Activated CD4-positive, alpha-beta T cell treated with anti-CD3 and anti-CD28 coated beads for 48 hours (primary cell): ENCODE data around the gene LOXL4.

ENCODE experiments used
- DNase-seq: peaks from one replicate; pipeline ENCODE4 v3.0.0-alpha.2; 2020

Gene LOXL4

DNA sequence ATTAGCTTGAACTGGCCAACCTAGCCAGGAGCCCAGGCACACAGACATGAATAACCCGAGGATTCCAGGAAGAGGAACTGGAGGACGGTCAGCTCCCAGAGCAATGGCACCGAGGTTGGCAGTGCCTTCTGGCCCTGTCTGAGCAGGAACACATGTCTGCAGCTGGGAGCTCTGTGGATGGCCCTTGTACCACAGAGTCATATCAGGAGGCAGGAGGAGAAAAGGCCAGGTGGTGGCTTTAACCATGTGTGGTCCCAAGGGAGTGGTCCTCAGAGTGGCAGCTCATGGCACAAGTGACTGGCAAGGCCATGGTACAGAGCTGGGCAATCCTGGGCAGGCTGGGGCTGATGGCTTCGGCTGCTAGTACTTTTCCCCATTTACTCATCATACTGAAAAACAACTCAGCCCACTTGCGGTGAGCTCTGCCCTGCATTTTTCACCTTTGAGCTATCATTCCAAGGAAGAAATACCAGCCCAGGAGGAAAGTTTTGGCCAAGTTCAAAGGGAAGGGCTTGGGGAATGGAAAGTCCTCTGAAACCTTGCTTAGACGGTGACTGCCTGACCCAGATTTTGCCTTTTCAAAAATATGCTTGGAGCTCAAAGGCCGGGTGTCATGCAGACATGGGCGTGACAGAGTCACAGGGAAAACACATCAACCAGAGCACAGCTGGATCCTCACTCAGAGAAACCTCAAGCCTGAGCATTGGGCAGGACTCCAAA lies 25.7 kb upstream of the LOXL4 start:
- DNase-seq: no peak

GRCh38 chr10:98292971-98293370 lies 25.0 kb upstream of the LOXL4 start:
- DNase-seq: no peak

- DNase-seq: no peak
Observed at GRCh38 chr10:98289802-98290209, 21.8 kb upstream of the LOXL4 start.

DNA sequence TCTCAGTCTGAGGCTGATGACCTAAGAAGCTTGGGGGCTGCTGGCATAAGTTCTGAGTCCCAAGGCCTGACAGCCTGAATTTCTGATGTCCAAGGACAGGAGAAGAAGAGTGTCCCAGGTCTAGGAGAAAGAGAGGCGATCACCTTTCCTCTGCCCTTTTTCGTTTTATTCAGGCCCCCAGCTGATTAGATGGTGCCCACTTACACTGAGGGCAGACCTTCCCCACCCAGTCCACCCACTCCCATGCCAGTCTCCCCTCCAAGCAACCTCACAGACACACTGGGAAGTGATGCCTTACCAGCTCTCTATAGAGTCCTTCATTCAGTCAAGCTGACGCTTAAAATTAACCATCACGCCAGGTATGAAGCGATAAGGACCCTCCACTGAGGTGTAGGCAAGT lies 19.3 kb upstream of the LOXL4 start:
- DNase-seq: no peak

GRCh38 chr10:98286419-98286818 lies 18.4 kb upstream of the LOXL4 start:
- no peak for DNase-seq

DNA sequence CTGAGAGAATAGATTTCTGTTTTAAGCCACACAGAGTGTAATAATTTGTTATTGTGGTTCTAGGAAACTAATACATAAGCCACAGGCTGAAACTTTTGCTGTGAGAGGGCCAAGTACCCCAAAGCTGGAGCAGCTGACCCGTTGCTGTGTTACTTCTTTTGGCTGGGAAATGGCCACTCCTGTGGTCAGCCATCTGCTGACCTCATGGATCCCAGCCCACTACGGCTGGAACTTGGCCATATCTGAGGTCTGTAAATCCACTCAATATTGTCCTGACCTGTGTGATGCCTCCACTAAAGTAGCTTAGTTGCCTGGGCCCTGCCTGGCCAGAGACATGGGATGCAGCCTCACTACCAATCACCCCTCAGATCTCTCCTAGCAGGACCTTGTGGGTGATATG lies 17.4 kb upstream of the LOXL4 start:
- no peak for DNase-seq

GRCh38 chr10:98276311-98276710 lies 8.3 kb upstream of the LOXL4 start:
- DNase-seq: no peak

GRCh38 chr10:98274562-98274961 lies 6.6 kb upstream of the LOXL4 start:
- no peak for DNase-seq

DNA sequence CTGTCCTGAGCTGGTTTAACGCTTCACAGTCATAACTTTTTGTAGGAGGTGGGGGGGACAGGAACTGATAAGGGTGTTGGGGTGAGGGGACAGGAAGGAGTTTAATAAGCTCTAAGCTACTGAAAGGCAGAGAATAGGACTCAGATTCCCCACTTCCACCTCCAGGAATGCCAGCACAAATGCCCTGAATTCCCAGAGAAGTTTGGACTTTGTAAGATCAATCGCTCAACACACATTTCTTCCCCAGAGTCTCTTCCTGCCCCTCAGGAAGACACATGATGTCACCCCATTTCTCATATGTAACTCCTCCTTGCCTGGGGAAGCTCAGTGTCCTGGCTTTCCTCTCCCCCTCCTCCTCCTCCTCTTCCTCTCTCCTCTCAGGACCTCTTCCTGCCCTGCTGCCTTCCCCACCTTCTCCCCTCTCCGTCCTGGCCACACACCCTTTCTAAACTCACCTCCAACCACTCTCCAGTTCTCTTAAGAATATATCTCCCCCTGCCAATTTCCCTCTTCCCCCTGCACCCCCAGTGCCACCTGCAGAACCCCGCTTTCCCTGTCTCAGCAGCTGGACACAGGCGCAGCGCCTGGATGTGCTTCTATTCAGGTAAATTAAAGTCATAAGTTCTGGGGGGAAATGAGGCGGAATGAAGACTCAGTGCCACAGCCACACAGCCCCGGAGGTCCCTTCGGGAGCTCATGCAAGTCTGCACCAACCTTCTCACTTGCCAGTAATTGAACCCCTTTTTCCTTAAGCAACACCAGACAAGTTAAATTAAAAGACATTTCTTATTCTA lies 5.3 kb upstream of the LOXL4 start:
- DNase-seq: no peak

DNA sequence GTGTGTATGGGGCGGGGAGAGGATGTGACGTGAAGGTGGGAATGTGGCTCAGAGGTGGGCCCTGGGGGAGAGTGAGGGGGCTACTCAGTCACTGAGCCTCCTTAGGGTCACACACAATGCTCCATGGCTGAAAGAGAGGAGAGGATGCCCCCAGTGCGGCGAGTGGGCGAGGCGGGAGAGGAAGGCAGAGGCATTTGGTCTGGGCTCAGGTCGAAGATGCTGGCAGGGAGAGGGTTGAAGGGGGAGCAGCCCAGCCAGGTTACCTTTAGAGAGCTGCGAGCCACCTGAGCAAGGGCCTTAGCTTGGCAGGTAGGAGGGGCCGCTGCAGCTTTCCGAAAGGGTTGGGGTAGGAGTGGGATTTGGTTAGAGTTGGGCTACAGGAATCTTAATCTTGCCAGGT lies 4.7 kb upstream of the LOXL4 start:
- no peak for DNase-seq

- no peak for DNase-seq
Observed at GRCh38 chr10:98272245-98272644, 4.3 kb upstream of the LOXL4 start.

GRCh38 chr10:98270786-98271185 lies 2.8 kb upstream of the LOXL4 start:
- no peak for DNase-seq

DNA sequence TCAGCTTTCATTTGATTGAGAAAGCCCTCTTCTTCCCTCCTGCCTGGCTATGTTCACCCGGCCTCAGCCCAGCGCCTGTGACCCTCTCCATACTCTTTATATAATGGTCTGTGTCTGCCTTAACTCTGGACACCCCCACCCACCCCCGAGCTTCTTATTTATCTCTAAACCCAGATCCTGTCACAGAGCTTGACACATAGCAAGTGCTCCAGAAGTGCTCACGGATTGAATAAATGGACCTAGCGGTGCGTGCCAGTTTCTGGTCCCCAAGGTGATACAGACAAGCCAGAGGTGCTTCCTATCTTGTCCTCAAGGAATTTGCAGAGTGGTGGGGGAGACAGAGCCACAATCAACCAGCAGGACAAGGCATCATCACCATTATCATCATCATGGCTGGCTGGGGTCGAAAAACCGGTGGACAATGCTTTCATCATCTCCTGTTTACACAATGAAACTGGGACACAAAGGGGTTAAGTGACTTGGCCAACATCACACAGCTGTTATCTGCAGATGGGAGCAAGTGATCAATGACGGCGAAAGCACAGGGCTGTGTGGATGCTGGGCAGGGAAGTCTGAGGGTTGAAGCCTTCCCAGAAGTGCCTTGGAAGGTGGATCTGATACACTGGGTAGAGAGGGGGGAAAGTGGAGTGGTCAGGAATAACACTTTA lies 2.2 kb upstream of the LOXL4 start:
- DNase-seq: no peak

DNA sequence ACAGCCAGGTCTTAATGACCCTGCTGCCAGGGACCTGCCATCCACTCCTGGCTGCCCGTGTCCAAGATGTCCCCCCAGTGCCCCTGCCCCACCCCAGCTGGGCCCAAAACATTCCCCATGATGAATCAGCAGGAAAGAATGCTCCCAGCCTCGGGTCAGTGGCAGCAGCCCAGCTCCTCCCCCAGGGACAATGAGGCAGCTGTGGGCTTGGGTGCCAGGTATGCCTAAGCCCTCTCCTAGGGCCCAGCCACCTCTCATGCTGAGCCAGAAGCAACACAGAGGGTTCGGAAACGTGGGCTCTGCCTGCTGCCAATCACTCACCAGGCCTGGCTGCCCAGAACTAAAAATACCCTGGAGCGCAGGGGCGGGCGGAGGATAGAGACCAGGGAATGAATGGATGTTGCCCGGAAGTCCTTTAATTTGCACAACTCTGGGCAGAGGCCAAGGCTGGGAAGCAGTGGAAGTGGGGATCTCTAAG lies 1.5 kb upstream of the LOXL4 start:
- no peak for DNase-seq

DNA sequence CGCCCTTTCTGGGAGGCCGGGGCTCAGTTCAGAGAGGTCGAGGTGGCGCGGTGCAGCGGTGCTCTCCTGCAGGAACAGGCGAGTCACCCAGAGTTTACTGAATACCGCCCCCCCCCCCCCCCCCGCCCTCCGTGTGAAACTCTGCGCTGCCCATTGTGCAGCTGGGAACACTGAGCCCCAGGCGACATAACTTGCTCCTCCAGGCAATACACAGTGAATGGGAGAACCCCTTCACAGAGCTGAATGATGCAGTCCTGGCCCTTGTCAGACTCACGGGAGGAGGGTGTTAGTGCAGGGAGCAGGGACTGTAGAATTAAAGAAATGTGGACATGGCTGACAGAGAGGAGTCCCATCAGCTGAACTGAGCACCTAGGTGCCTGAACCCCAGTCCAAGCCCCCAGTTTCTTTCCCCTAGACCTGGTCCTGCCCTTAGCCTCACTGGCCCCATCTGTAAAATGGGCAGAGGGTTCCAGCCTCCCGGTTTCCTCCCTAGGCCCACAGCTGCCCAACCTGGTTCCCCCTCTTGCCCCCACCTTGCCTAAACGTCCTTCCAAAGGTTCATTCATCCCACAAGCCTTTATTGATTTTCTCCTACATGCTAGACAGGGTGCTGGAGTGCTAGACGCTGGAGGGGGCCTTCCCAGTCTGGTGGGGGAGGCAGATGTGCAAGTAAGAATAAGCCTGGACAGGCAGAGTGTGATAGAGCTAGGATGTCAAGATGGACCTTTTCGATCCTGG lies 869 bp upstream of the LOXL4 start:
- DNase-seq: no peak

GRCh38 chr10:98267069-98267893 lies 713 bp downstream of the LOXL4 start:
- no peak for DNase-seq

GRCh38 chr10:98266647-98267046 lies 1.3 kb downstream of the LOXL4 start:
- DNase-seq: no peak

DNA sequence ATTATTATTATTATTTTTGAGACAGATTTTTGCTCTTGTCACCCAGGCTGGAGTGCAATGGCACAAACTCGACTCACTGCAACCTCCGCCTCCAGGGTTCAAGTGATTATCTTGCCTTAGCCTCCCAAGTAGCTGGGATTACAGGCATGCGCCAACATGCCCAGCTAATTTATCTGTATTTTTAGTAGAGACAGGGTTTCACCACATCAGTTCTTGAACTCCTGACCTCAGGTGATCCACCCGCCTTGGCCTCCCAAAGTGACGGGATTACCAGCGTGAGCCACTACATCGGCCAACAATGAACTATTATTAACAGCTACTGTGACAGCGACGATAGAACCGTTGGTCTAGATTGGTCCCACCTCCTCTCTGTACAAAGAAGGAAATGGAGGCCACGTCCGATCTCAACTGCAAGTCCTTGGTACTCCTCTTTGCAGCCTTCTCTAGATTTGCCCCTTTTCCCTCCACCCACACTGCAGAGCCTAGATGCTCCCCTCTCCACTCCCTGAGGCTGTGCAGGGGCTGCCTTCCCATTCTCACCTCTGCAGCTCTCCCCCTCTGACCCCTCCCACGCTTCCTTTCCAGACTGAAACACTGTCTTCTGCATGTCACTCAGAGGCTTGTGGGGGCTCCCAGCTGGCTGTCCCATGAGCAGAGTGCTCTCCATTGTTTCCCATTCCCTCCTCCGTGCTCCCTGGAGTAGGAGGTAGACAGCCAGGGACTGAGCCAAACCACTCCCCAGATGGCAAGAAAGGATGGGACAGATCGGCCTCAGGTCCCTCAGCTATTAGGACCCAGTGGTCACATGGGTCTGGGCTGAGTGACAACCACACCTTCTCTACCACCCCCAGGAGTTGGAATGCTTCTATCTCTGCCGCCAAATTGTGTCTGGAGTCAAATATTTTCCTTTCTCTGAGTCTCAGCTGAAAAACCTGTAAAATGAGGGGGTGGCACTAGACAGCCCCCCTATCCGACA lies 2.3 kb downstream of the LOXL4 start:
- no peak for DNase-seq

- no peak for DNase-seq
Observed at GRCh38 chr10:98264378-98265065, 3.5 kb downstream of the LOXL4 start.

DNA sequence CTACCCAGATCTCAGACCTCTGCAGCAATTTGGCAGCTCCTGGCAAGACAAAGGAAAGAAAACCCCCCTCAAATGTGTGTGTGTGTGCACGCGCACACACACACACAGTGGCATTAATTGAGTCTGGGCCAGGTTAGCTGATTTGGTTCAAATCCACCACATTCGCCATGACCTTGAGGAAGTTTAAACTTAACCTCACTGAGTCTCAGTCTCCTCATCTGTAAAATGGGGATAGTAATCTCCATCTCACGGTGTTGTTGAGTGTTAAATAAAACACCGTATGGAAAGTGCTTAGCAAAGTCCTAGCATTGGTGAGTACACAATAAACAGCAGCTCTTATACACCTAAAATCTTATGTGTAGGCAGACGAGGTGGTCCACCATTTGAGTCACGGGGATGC lies 4.9 kb downstream of the LOXL4 start:
- DNase-seq: no peak
